IPS DF 6.9 (cell line): ENCODE measurements around the gene BICRA.

Experiments used
- DNase-seq: peaks from one replicate; pipeline ENCODE4 v3.0.0-alpha.2; 2013; ENCODE audit warnings: low read depth, low spot score
- H3K27ac ChIP-seq: one replicate; pipeline ENCODE4 v1.5.1; 2013; ENCODE audit warnings: low read length, control low read depth
- H3K27me3 ChIP-seq: 2 replicates; pipeline ENCODE4 v1.6.1; 2013; ENCODE audit warnings: mild to moderate bottlenecking, low read length; ENCODE audit not compliant: control insufficient read depth, insufficient read depth
- H3K36me3 ChIP-seq: 2 replicates; pipeline ENCODE4 v1.6.1; 2013; ENCODE audit warnings: low read length; ENCODE audit not compliant: control insufficient read depth, insufficient read depth
- H3K4me1 ChIP-seq: 2 replicates; pipeline ENCODE4 v1.6.1; 2013; ENCODE audit warnings: low read length; ENCODE audit not compliant: control insufficient read depth, insufficient read depth
- H3K4me3 ChIP-seq: 2 replicates; pipeline ENCODE4 v1.5.1; 2013; ENCODE audit warnings: mild to moderate bottlenecking, low read length
- H3K9me3 ChIP-seq: 2 replicates; pipeline ENCODE4 v1.6.1; 2013; ENCODE audit warnings: low read length, inconsistent platforms; ENCODE audit not compliant: control insufficient read depth, insufficient read depth
- WGBS: extraction: QIAGEN DNeasy Blood & Tissue Kit; methylation state at CpG from one replicate; pipeline ENCODE4 v1.1.7; 2013; ENCODE audit warnings: mixed read lengths, missing lambda C conversion rate; ENCODE audit not compliant: insufficient read length, insufficient coverage; 5-methylcytosine and 5-hydroxymethylcytosine counted together

Gene BICRA

GRCh38 chr19:47679251-47679900 is 70.4 kb downstream of the BICRA start:
- no peak for DNase-seq
- H3K36me3 ChIP-seq, result peaks cover 36% of the 10 kb centered on the region
- WGBS, result no CpG with 5 or more reads among the region's 30 CpGs

GRCh38 chr19:47679922-47680857 is 71.3 kb downstream of the BICRA start:
- H3K27me3 ChIP-seq, result no peaks in the 10 kb centered on the region
- no CpG with 5 or more reads among the region's 90 CpGs for WGBS
- H3K27ac ChIP-seq, result no peak overlapping the region
- peaks cover 35% of the 10 kb centered on the region for H3K36me3 ChIP-seq
- no peaks in the 10 kb centered on the region for H3K4me1 ChIP-seq
- DNase-seq, result no peak
- H3K9me3 ChIP-seq, result no peaks in the 10 kb centered on the region
- no peak overlapping the region for H3K4me3 ChIP-seq

More at GRCh38 chr19:47679251-47679900, 70.4 kb downstream of the BICRA start:
- Histone ChIP-seq H3K4me1 (no peaks in the 10 kb centered on the region), H3K9me3 (no peaks in the 10 kb centered on the region), H3K27me3 (no peaks in the 10 kb centered on the region), H3K27ac (no peak overlapping the region), H3K4me3 (no peak overlapping the region)

GRCh38 chr19:47680858-47681332 is 72.0 kb downstream of the BICRA start:
- Histone ChIP-seq H3K27me3 (no peaks in the 10 kb centered on the region), H3K36me3 (peaks cover 28% of the 10 kb centered on the region), H3K27ac (no peak overlapping the region), H3K4me3 (no peak overlapping the region), H3K9me3 (no peaks in the 10 kb centered on the region), H3K4me1 (no peaks in the 10 kb centered on the region)
- DNase-seq, result no peak
- WGBS, result no CpG with 5 or more reads among the region's 34 CpGs

GRCh38 chr19:47681388-47681787 is 72.5 kb downstream of the BICRA start:
- no peaks in the 10 kb centered on the region for H3K27me3 ChIP-seq
- no CpG with 5 or more reads among the region's 6 CpGs for WGBS
- DNase-seq, result no peak
- H3K36me3 ChIP-seq, result peaks cover 25% of the 10 kb centered on the region
- H3K27ac ChIP-seq, result no peak overlapping the region
- no peaks in the 10 kb centered on the region for H3K4me1 ChIP-seq
- H3K9me3 ChIP-seq, result no peaks in the 10 kb centered on the region
- H3K4me3 ChIP-seq, result no peak overlapping the region

GRCh38 chr19:47681936-47682335 is 73.0 kb downstream of the BICRA start:
- no CpG with 5 or more reads among the region's 23 CpGs for WGBS
- H3K27me3 ChIP-seq, result no peaks in the 10 kb centered on the region
- H3K4me3 ChIP-seq, result no peak overlapping the region
- H3K27ac ChIP-seq, result no peak overlapping the region
- H3K4me1 ChIP-seq, result no peaks in the 10 kb centered on the region
- peaks cover 23% of the 10 kb centered on the region for H3K36me3 ChIP-seq
- no peak for DNase-seq
- H3K9me3 ChIP-seq, result no peaks in the 10 kb centered on the region

- Histone ChIP-seq H3K27ac (no peak overlapping the region), H3K4me1 (no peaks in the 10 kb centered on the region), H3K4me3 (no peak overlapping the region), H3K27me3 (no peaks in the 10 kb centered on the region), H3K36me3 (peaks cover 21% of the 10 kb centered on the region), H3K9me3 (no peaks in the 10 kb centered on the region)
- DNase-seq, result no peak
- WGBS, result no CpG with 5 or more reads among the region's 6 CpGs
Measured at GRCh38 chr19:47682939-47683338, 74.0 kb downstream of the BICRA start.

GRCh38 chr19:47686679-47687450 is 77.9 kb downstream of the BICRA start:
- Histone ChIP-seq H3K36me3 (no peaks in the 10 kb centered on the region), H3K9me3 (no peaks in the 10 kb centered on the region), H3K4me1 (no peaks in the 10 kb centered on the region), H3K27me3 (no peaks in the 10 kb centered on the region), H3K27ac (no peak overlapping the region), H3K4me3 (no peak overlapping the region)
- DNase-seq, result no peak
- WGBS, result no CpG with 5 or more reads among the region's 7 CpGs

GRCh38 chr19:47687906-47688305 is 79.0 kb downstream of the BICRA start:
- no peak overlapping the region for H3K4me3 ChIP-seq
- no peak for DNase-seq
- no peak overlapping the region for H3K27ac ChIP-seq
- no peaks in the 10 kb centered on the region for H3K4me1 ChIP-seq
- no CpG with 5 or more reads among the region's 7 CpGs for WGBS
- no peaks in the 10 kb centered on the region for H3K36me3 ChIP-seq
- no peaks in the 10 kb centered on the region for H3K27me3 ChIP-seq
- H3K9me3 ChIP-seq, result no peaks in the 10 kb centered on the region

GRCh38 chr19:47691090-47691489 is 82.2 kb downstream of the BICRA start:
- Histone ChIP-seq H3K27me3 (no peaks in the 10 kb centered on the region), H3K4me3 (no peak overlapping the region), H3K9me3 (no peaks in the 10 kb centered on the region), H3K36me3 (0 out of 2 replicates have a peak, but pooled peaks cover 3% of the 10 kb centered on the region), H3K27ac (no peak overlapping the region), H3K4me1 (no peaks in the 10 kb centered on the region; the same call in 1 of the 2 replicates)
- WGBS, result no CpG with 5 or more reads among the region's 5 CpGs
- DNase-seq, result no peak

- Histone ChIP-seq H3K27ac (no peak overlapping the region), H3K36me3 (0 out of 2 replicates have a peak, but pooled peaks cover 3% of the 10 kb centered on the region), H3K27me3 (no peaks in the 10 kb centered on the region), H3K4me3 (no peak overlapping the region), H3K4me1 (no peaks in the 10 kb centered on the region; the same call in 1 of the 2 replicates), H3K9me3 (no peaks in the 10 kb centered on the region)
- no CpG with 5 or more reads among the region's 7 CpGs for WGBS
- DNase-seq, result no peak
Measured at GRCh38 chr19:47691782-47692181, 82.8 kb downstream of the BICRA start.
